ENCODE data around the gene TMEM60. TPM values are rescaled to one million over a fixed set of nuclear protein-coding genes. Genes with fewer than 3 reads are reported as not detected.

The TMEM60 gene
- total RNA-seq, 3 donors from 2014 or later (not counting 1 experiment from before 2014, with no cell fraction given) = 3.4 to 5.2 (median 3.9) TPM

GRCh38 chr7:77833136-77833535 is 34.9 kb upstream of the TMEM60 start:
- H3K4me3 Mint-ChIP-seq = no peak overlapping the region
- TF ChIP-seq, protein P1, sequence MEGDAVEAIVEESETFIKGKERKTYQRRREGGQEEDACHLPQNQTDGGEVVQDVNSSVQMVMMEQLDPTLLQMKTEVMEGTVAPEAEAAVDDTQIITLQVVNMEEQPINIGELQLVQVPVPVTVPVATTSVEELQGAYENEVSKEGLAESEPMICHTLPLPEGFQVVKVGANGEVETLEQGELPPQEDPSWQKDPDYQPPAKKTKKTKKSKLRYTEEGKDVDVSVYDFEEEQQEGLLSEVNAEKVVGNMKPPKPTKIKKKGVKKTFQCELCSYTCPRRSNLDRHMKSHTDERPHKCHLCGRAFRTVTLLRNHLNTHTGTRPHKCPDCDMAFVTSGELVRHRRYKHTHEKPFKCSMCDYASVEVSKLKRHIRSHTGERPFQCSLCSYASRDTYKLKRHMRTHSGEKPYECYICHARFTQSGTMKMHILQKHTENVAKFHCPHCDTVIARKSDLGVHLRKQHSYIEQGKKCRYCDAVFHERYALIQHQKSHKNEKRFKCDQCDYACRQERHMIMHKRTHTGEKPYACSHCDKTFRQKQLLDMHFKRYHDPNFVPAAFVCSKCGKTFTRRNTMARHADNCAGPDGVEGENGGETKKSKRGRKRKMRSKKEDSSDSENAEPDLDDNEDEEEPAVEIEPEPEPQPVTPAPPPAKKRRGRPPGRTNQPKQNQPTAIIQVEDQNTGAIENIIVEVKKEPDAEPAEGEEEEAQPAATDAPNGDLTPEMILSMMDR (IDR thresholded peaks at IDR 0.05) = no peak
- no peaks in the 10 kb centered on the region for H3K36me3 Mint-ChIP-seq
- H3K9me3 Mint-ChIP-seq = peaks cover 0 to 2% of the 10 kb centered on the region in 2 donors
- Histone ChIP-seq H3K36me3 (ENCODE audit: control insufficient read depth, insufficient read depth, low read length) (no peaks in the 10 kb centered on the region), H3K27ac (ENCODE audit: low read length) (no peak overlapping the region), H3K4me1 (ENCODE audit: control insufficient read depth, insufficient read depth, low read length) (peaks cover 3% of the 10 kb centered on the region), H3K4me3 (ENCODE audit: low read length) (no peak overlapping the region), H3K9me3 (ENCODE audit: control insufficient read depth, insufficient read depth, low read length) (no peaks in the 10 kb centered on the region), H3K27me3 (ENCODE audit: control insufficient read depth, insufficient read depth, low read length) (no peaks in the 10 kb centered on the region)
- H3K4me1 Mint-ChIP-seq = peaks cover 34 to 36% of the 10 kb centered on the region in 2 donors
- peak overlapping the region in 1 of 2 donors; percentile 4 for H3K27ac Mint-ChIP-seq
- DNase-seq (no peak), ATAC-seq (no peak)
- H3K27me3 Mint-ChIP-seq (ENCODE audit: low read depth in 2 of 2) = no peaks in the 10 kb centered on the region
- intact Hi-C loops (cut with micrococcal nuclease) = no loop called here
- WGBS (ENCODE audit: insufficient coverage) = 100% methylated on average over 1 of the region's 1 CpG

- H3K9me3 Mint-ChIP-seq = peaks cover 0 to 2% of the 10 kb centered on the region in 2 donors
- H3K9me3 ChIP-seq (ENCODE audit: control insufficient read depth, insufficient read depth, low read length) = no peaks in the 10 kb centered on the region
- no peak overlapping the region for H3K27ac ChIP-seq (ENCODE audit: low read length)
- H3K27me3 Mint-ChIP-seq (ENCODE audit: low read depth in 2 of 2) = no peaks in the 10 kb centered on the region
- H3K36me3 ChIP-seq (ENCODE audit: control insufficient read depth, insufficient read depth, low read length) = no peaks in the 10 kb centered on the region
- H3K4me3 Mint-ChIP-seq = no peak overlapping the region
- intact Hi-C loops (cut with micrococcal nuclease) = no loop called here
- no peak overlapping the region for H3K27ac Mint-ChIP-seq
- ATAC-seq = no peak
- DNase-seq = no peak
- peaks cover 3% of the 10 kb centered on the region for H3K4me1 ChIP-seq (ENCODE audit: control insufficient read depth, insufficient read depth, low read length)
- peaks cover 34 to 36% of the 10 kb centered on the region in 2 donors for H3K4me1 Mint-ChIP-seq
- H3K36me3 Mint-ChIP-seq = no peaks in the 10 kb centered on the region
- no peaks in the 10 kb centered on the region for H3K27me3 ChIP-seq (ENCODE audit: control insufficient read depth, insufficient read depth, low read length)
- TF ChIP-seq, protein P1 (IDR thresholded peaks at IDR 0.05) = no peak
- 80% methylated on average over 1 of the region's 1 CpG for WGBS (ENCODE audit: insufficient coverage)
- no peak overlapping the region for H3K4me3 ChIP-seq (ENCODE audit: low read length)
These were observed 33.7 kb upstream of the TMEM60 start for GRCh38 chr7:77831953-77832352.

DNA sequence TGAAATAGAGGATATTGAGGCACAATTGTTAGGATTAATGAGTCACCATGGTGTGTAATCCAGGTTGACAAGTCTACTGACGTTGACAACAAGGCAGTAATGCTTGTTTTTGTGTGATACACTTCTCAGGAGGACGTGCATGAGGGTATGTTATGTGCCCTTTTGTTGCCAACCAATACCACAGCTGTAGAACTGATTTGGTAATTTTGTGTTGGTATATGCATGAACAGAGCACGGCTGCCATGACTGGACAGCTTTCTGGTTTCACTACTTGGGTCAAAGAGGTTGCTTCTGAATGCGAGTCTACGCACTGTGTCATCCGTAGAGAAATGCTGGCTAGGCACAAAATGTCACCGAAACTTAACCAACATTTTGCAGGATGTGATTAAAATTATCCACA is 33.2 kb upstream of the TMEM60 start:
- Histone ChIP-seq H3K9me3 (ENCODE audit: control insufficient read depth, insufficient read depth, low read length) (peaks cover 2% of the 10 kb centered on the region), H3K4me3 (ENCODE audit: low read length) (no peak overlapping the region), H3K27ac (ENCODE audit: low read length) (no peak overlapping the region), H3K4me1 (ENCODE audit: control insufficient read depth, insufficient read depth, low read length) (peaks cover 3% of the 10 kb centered on the region), H3K36me3 (ENCODE audit: control insufficient read depth, insufficient read depth, low read length) (no peaks in the 10 kb centered on the region), H3K27me3 (ENCODE audit: control insufficient read depth, insufficient read depth, low read length) (no peaks in the 10 kb centered on the region)
- Mint-ChIP-seq H3K4me3 (no peak overlapping the region), H3K27me3 (ENCODE audit: low read depth in 2 of 2) (no peaks in the 10 kb centered on the region), H3K36me3 (no peaks in the 10 kb centered on the region), H3K27ac (no peak overlapping the region), H3K4me1 (peaks cover 38 to 41% of the 10 kb centered on the region in 2 donors), H3K9me3 (peaks cover 0 to 1% of the 10 kb centered on the region in 2 donors)
- 81% methylated on average over 7 of the region's 7 CpGs for whole genome bisulfite sequencing (ENCODE audit: insufficient coverage)
- ATAC-seq (no peak), DNase-seq (peak in 1 of 2 donors; percentile 10)
- intact Hi-C loops (cut with micrococcal nuclease) = no loop called here
- TF ChIP-seq, protein P1 (IDR thresholded peaks at IDR 0.05) = no peak

Measured in natural killer cell (primary cell).